Stimulated activated effector memory CD8-positive, alpha-beta T cell treated with anti-CD3 and anti-CD28 coated beads, Interleukin-12 subunit alpha, Interleukin-12 subunit beta, amount 100 ng/mL, for 72 hours (primary cell): ENCODE data around the gene TTYH2.
A peak's percentile ranks its signal among the peaks of the same experiment; 100 is the strongest.

Experiments used
- ATAC-seq: fragments of 150-1000 bp; cut with Tn5 transposase; 2 replicates; pipeline ENCODE4 v1.10.0; 2021
- DNase-seq, 2 donors: peaks; one replicate each; pipeline ENCODE4 v3.0.0; 2021 to 2022; ENCODE audit warnings: low spot score in 2 of 2
- H3K27ac Mint-ChIP-seq: one replicate; pipeline ENCODE4 v1.8.0; 2022; ENCODE audit warnings: mild to moderate bottlenecking, mixed read lengths
- H3K36me3 Mint-ChIP-seq: one replicate; pipeline ENCODE4 v1.8.0; 2022; ENCODE audit warnings: mild to moderate bottlenecking, mixed read lengths
- H3K4me1 Mint-ChIP-seq: one replicate; pipeline ENCODE4 v1.8.0; 2022; ENCODE audit warnings: mixed read lengths
- H3K4me3 Mint-ChIP-seq: one replicate; pipeline ENCODE4 v1.8.0; 2022; ENCODE audit warnings: mild to moderate bottlenecking, mixed read lengths
- H3K9me3 Mint-ChIP-seq: one replicate; pipeline ENCODE4 v1.8.0; 2022; ENCODE audit warnings: mixed read lengths

The TTYH2 gene

GRCh38 chr17:74203439-74204240 lies 9.7 kb upstream of the TTYH2 start, which contains the start of gene RPL38:
RPL38 (plus strand) TSS chr17:74203678; CDS start chr17:74203956, 278 bp downstream.
- H3K36me3 Mint-ChIP-seq: peaks cover 62% of the 10 kb centered on the region
- peaks cover 43% of the 10 kb centered on the region for H3K4me1 Mint-ChIP-seq
- peak; percentile 92 for ATAC-seq

GRCh38 chr17:74204474-74204873 lies 8.9 kb upstream of the TTYH2 start:
- DNase-seq (no peak), ATAC-seq (no peak)
- peak overlapping the region; percentile 99 for H3K27ac Mint-ChIP-seq
- no peaks in the 10 kb centered on the region for H3K9me3 Mint-ChIP-seq
- peak overlapping the region; percentile 96 for H3K4me3 Mint-ChIP-seq
- H3K36me3 Mint-ChIP-seq: peaks cover 71% of the 10 kb centered on the region
- peaks cover 50% of the 10 kb centered on the region for H3K4me1 Mint-ChIP-seq

More at GRCh38 chr17:74203439-74204240, 9.7 kb upstream of the TTYH2 start, which contains the start of gene RPL38:
- peak within 1 kb of the TSS; percentile 96 for H3K4me3 Mint-ChIP-seq
- DNase-seq: peak; percentile 94 to 99
- peak within 1 kb of the TSS; percentile 99 for H3K27ac Mint-ChIP-seq
- H3K9me3 Mint-ChIP-seq: no peaks in the 10 kb centered on the region

DNA sequence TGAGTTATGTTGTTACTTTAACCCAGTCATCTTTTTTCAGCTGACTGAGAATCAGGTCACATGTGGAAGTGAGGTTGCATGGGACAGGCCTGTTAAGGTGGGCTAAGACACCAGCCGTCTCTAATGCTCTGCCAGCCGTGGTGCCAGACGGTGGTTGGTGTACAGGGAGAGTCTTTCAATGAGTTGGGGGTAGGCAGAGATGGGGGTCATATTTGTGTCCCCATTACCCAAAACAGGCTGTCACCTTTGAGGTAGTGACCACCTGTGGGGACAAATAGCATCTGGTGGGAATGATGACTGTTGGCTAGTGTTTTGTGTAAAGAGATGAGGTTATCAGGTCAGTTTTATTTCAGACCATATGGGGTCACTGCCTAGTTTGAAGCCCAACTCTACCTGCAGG lies 8.1 kb upstream of the TTYH2 start:
- peak overlapping the region; percentile 99 for H3K27ac Mint-ChIP-seq
- H3K4me1 Mint-ChIP-seq: peaks cover 47% of the 10 kb centered on the region
- no peak for ATAC-seq
- DNase-seq: no peak
- H3K36me3 Mint-ChIP-seq: peaks cover 79% of the 10 kb centered on the region
- H3K4me3 Mint-ChIP-seq: peak overlapping the region; percentile 96
- no peaks in the 10 kb centered on the region for H3K9me3 Mint-ChIP-seq

DNA sequence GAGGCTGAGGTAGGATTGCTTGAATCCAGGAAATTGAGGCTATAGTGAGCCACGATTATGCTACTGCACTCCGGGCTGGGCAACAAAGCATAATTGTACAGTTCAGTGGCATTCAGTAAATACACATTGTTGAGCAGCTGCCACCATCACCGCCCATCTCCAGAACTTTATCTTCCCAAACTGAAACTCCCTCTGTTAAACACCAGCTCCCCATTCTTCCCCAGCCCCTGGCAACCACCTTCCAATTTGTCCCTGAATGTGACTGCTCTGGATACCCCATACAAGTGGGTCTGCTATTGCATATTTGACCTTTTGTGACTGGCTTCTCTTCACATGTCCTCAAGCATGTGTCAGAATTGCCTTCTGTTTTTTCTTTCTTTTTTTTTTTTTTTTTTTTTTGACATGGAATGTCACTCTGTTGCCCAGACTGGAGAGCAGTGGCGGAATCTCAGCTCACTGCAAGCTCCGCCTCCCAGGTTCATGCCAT lies 7.0 kb upstream of the TTYH2 start:
- H3K27ac Mint-ChIP-seq: peak overlapping the region; percentile 99
- peak overlapping the region; percentile 96 for H3K4me3 Mint-ChIP-seq
- H3K36me3 Mint-ChIP-seq: peaks cover 86% of the 10 kb centered on the region
- DNase-seq: no peak
- peaks cover 54% of the 10 kb centered on the region for H3K4me1 Mint-ChIP-seq
- no peaks in the 10 kb centered on the region for H3K9me3 Mint-ChIP-seq
- no peak for ATAC-seq

- H3K4me1 Mint-ChIP-seq: peaks cover 67% of the 10 kb centered on the region
- H3K9me3 Mint-ChIP-seq: no peaks in the 10 kb centered on the region
- H3K27ac Mint-ChIP-seq: peak overlapping the region; percentile 24
- ATAC-seq (peak; percentile 66), DNase-seq (peak; percentile 71 to 89)
- H3K36me3 Mint-ChIP-seq: peaks cover 74% of the 10 kb centered on the region
- H3K4me3 Mint-ChIP-seq: peak overlapping the region; percentile 10
Measured at GRCh38 chr17:74210191-74211140, 2.9 kb upstream of the TTYH2 start.

- no peak for ATAC-seq
- H3K4me1 Mint-ChIP-seq: peaks cover 61% of the 10 kb centered on the region
- H3K36me3 Mint-ChIP-seq: peaks cover 66% of the 10 kb centered on the region
- H3K4me3 Mint-ChIP-seq: peak overlapping the region; percentile 83
- H3K27ac Mint-ChIP-seq: peak overlapping the region; percentile 93
- peak in 1 of 2 donors; percentile 56 for DNase-seq
- H3K9me3 Mint-ChIP-seq: no peaks in the 10 kb centered on the region
Measured at GRCh38 chr17:74211141-74211911, 2.0 kb upstream of the TTYH2 start.

DNA sequence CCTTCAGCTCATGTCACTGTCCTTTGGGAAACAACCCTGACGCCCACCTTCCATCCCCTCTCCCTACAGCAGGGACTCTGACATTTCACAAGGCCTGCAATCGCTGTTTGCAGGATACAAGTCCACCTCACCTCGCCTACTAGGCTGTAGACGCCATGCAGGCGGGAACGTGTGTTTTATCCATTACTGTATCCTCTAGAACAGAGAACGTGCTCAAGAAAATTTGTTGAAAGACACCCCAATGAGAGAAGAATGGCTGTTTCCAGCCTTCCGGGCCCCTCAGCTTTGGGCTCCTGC lies 1.5 kb upstream of the TTYH2 start:
- DNase-seq (peak in 1 of 2 donors; percentile 58), ATAC-seq (no peak)
- peaks cover 61% of the 10 kb centered on the region for H3K4me1 Mint-ChIP-seq
- no peaks in the 10 kb centered on the region for H3K9me3 Mint-ChIP-seq
- peak overlapping the region; percentile 93 for H3K27ac Mint-ChIP-seq
- H3K4me3 Mint-ChIP-seq: peak overlapping the region; percentile 83
- peaks cover 60% of the 10 kb centered on the region for H3K36me3 Mint-ChIP-seq

DNA sequence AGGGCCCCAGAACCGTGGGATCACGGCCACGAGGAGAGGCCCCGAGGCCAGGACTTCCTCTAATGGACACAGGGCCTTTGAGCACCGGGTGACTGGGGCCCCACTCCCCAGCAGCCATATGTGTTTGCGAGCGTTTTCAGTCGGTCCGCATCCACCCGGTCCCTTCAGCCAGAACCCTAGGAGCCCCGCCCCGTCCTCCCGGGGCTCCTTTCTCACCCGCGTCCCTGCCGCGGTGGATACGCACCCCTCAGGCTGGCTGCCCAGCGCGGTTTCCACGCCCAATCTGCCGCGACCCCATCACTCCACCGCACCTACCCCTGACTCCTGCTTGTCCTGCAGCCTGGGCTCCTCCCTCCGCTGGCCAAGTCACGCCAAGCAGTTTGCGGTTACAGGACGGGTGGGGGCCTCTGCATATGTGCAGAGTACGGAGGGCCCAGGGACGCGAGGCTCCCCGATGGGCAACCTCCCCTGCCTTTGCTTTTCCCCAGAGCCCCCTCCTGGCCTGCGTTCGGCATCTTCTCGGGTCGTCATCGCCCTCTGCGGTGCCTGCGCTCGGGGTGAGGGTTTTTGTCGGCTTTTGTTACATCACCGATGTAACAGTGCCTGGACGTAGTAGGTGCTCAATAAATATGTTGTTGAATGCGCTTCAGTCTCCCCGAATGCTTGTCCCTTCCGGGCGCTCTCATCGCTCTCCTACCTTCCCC lies 1.0 kb upstream of the TTYH2 start:
- H3K4me3 Mint-ChIP-seq: peak overlapping the region; percentile 83
- peaks cover 64% of the 10 kb centered on the region for H3K4me1 Mint-ChIP-seq
- no peaks in the 10 kb centered on the region for H3K9me3 Mint-ChIP-seq
- H3K27ac Mint-ChIP-seq: peak overlapping the region; percentile 93
- H3K36me3 Mint-ChIP-seq: peaks cover 55% of the 10 kb centered on the region
- DNase-seq: peak in 1 of 2 donors; percentile 62
- ATAC-seq: peak; percentile 1

GRCh38 chr17:74213861-74214391 lies 555 bp downstream of the TTYH2 start:
- Mint-ChIP-seq H3K36me3 (peaks cover 40% of the 10 kb centered on the region), H3K4me3 (peak overlapping the region; percentile 83), H3K4me1 (peaks cover 55% of the 10 kb centered on the region), H3K9me3 (no peaks in the 10 kb centered on the region), H3K27ac (peak overlapping the region; percentile 93)
- no peak for DNase-seq
- ATAC-seq: no peak

GRCh38 chr17:74214484-74215341 lies 1.3 kb downstream of the TTYH2 start:
- H3K4me1 Mint-ChIP-seq: peaks cover 50% of the 10 kb centered on the region
- H3K4me3 Mint-ChIP-seq: peak overlapping the region; percentile 83
- no peak for ATAC-seq
- peaks cover 32% of the 10 kb centered on the region for H3K36me3 Mint-ChIP-seq
- no peak for DNase-seq
- H3K9me3 Mint-ChIP-seq: no peaks in the 10 kb centered on the region
- H3K27ac Mint-ChIP-seq: peak overlapping the region; percentile 48

DNA sequence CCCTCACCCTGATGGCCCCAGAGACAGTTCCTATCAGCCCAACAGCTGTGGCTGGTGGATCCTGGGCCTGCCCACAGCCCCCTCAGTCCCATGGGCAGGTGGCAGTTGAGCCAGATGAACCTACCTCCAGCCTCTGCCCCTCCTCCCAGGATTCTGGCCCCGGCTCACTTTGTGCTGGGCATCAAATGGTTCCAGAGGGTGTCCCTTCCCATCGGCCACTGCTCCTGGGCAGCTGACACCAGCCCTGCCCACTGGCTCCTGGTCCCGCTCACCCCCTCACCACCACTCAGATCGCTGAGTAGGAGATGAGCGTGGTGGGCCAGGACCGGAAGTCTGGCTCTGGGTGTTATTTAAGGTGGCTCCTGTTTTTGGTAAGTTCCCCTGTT lies 2.0 kb downstream of the TTYH2 start:
- peaks cover 26% of the 10 kb centered on the region for H3K36me3 Mint-ChIP-seq
- peaks cover 45% of the 10 kb centered on the region for H3K4me1 Mint-ChIP-seq
- H3K9me3 Mint-ChIP-seq: no peaks in the 10 kb centered on the region
- DNase-seq (no peak), ATAC-seq (no peak)
- peak overlapping the region; percentile 83 for H3K4me3 Mint-ChIP-seq
- H3K27ac Mint-ChIP-seq: no peak overlapping the region

GRCh38 chr17:74216505-74216904 lies 3.1 kb downstream of the TTYH2 start:
- DNase-seq: no peak
- H3K4me1 Mint-ChIP-seq: peaks cover 37% of the 10 kb centered on the region
- H3K9me3 Mint-ChIP-seq: no peaks in the 10 kb centered on the region
- ATAC-seq: no peak
- H3K4me3 Mint-ChIP-seq: no peak overlapping the region
- H3K27ac Mint-ChIP-seq: peak overlapping the region; percentile 63
- peaks cover 17% of the 10 kb centered on the region for H3K36me3 Mint-ChIP-seq

DNA sequence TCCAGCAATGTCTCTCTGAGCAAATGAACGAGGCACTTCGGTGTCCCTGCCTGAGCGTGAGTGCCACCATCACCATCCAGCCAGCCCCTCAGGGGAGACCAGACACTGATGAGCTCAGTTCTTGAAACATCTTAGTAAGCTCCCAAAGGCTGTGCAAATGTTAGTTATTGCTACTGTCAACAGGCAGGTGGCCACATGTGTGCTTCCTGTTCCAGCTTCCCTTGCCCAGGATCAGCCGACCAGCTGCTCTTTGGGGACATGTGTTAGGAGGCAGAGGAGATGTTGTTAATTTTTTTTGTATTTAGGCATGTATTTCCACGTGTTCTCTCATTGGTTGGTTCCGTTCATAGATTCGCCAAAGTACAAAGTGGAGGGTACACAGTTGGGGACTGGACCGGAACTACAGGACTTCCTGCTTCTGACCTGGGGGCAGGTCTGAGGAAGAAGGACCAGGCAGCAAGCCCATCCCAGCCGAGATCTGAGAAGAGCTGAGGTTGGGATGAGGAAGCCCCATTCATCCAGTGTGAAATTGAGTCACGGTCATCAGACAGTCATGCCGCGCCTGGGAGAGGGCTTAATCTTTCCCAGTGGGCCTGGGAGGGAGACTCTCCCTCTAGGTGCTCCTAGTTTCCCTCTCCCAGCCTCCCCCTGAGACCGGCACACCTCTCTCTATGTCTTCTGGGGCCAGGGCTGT lies 3.8 kb downstream of the TTYH2 start:
- Mint-ChIP-seq H3K4me1 (peaks cover 31% of the 10 kb centered on the region), H3K9me3 (no peaks in the 10 kb centered on the region), H3K4me3 (no peak overlapping the region), H3K36me3 (peaks cover 10% of the 10 kb centered on the region), H3K27ac (peak overlapping the region; percentile 63)
- ATAC-seq: no peak
- no peak for DNase-seq
